AG09309 (cell line): ENCODE measurements around the gene DCUN1D1.

ENCODE experiments used
- DNase-seq: peaks from one replicate; pipeline ENCODE4 v3.0.0-alpha.2; 2010; ENCODE audit warnings: low read depth
- H3K4me3 ChIP-seq: 2 replicates; pipeline ENCODE4 v1.5.1; 2011; ENCODE audit warnings: mild to moderate bottlenecking, low read depth, low read length, moderate library complexity; ENCODE audit not compliant: control insufficient read depth
- CTCF ChIP-seq: IDR thresholded peaks from 2 replicates; pipeline ENCODE4 v1.5.1; 2011; ENCODE audit warnings: mild to moderate bottlenecking, low read depth, low read length, inconsistent platforms; ENCODE audit not compliant: insufficient read depth, control insufficient read depth; ENCODE audit errors: missing control alignments

DCUN1D1 gene

GRCh38 chr3:182957226-182957625 is 23.1 kb downstream of the DCUN1D1 start:
- no peak for TF ChIP-seq CTCF
- no peak overlapping the region for H3K4me3 ChIP-seq
- no peak for DNase-seq

GRCh38 chr3:182954553-182955235 is 25.6 kb downstream of the DCUN1D1 start:
- no peak overlapping the region for H3K4me3 ChIP-seq
- no peak for DNase-seq
- no peak for TF ChIP-seq CTCF

GRCh38 chr3:182949688-182950087 is 30.6 kb downstream of the DCUN1D1 start:
- no peak for DNase-seq
- TF ChIP-seq CTCF, result no peak
- no peak overlapping the region for H3K4me3 ChIP-seq

- DNase-seq, result no peak
- TF ChIP-seq CTCF, result no peak
- H3K4me3 ChIP-seq, result no peak overlapping the region
Observed at GRCh38 chr3:182948305-182948704, 32.0 kb downstream of the DCUN1D1 start.

- TF ChIP-seq CTCF, result no peak
- no peak for DNase-seq
- no peak overlapping the region for H3K4me3 ChIP-seq
Observed at GRCh38 chr3:182947888-182948287, 32.5 kb downstream of the DCUN1D1 start.

GRCh38 chr3:182941719-182942118 is 38.6 kb downstream of the DCUN1D1 start:
- no peak for TF ChIP-seq CTCF
- no peak overlapping the region for H3K4me3 ChIP-seq
- DNase-seq, result no peak

GRCh38 chr3:182940266-182940808 is 40.0 kb downstream of the DCUN1D1 start:
- TF ChIP-seq CTCF, result no peak
- H3K4me3 ChIP-seq, result no peak overlapping the region
- DNase-seq, result no peak
